Astrocyte (in vitro differentiated cells and primary cell): ENCODE data around the gene UGT1A5. TPM values are rescaled to one million over a fixed set of nuclear protein-coding genes. Genes with fewer than 3 reads are reported as not detected.

Experiments
- DNase-seq: peaks from one replicate; pipeline ENCODE4 v3.0.0-alpha.2; 2010; ENCODE audit warnings: low read depth
- FAIRE-seq: peaks from 2 replicates; lab custom pipeline; 2011; peaks lifted over from hg19 to GRCh38; lab: Jason Lieb, UNC
- H2AFZ ChIP-seq: 2 replicates; pipeline ENCODE4 v1.6.0; 2012; ENCODE audit warnings: low read depth, low read length, inconsistent platforms
- H3K27ac ChIP-seq: 2 replicates; pipeline ENCODE4 v1.5.1; 2011; ENCODE audit warnings: low read depth, low read length, inconsistent platforms
- H3K27me3 ChIP-seq: 2 replicates; pipeline ENCODE4 v1.6.0; 2011; ENCODE audit warnings: low read length, inconsistent platforms; ENCODE audit not compliant: insufficient read depth
- H3K36me3 ChIP-seq: 2 replicates; pipeline ENCODE4 v1.5.1; 2011; ENCODE audit warnings: low read length, inconsistent platforms; ENCODE audit not compliant: insufficient read depth
- H3K4me1 ChIP-seq: 2 replicates; pipeline ENCODE4 v1.5.1; 2011; ENCODE audit warnings: low read length, inconsistent platforms; ENCODE audit not compliant: insufficient read depth
- H3K4me2 ChIP-seq: 2 replicates; pipeline ENCODE4 v1.6.0; 2012; ENCODE audit warnings: low read length, inconsistent platforms
- H3K4me3 ChIP-seq: 2 replicates; pipeline ENCODE4 v1.5.1; 2011; ENCODE audit warnings: low read depth, mild to moderate bottlenecking, low read length, inconsistent platforms; ENCODE audit not compliant: insufficient read depth
- H3K79me2 ChIP-seq: 2 replicates; pipeline ENCODE4 v1.6.0; 2012; ENCODE audit warnings: mild to moderate bottlenecking, low read length, inconsistent platforms; ENCODE audit not compliant: insufficient read depth
- H3K9ac ChIP-seq: 2 replicates; pipeline ENCODE4 v1.6.0; 2012; ENCODE audit warnings: mild to moderate bottlenecking, low read length, inconsistent platforms
- H3K9me3 ChIP-seq: 2 replicates; pipeline ENCODE4 v1.5.1; 2012; ENCODE audit warnings: low read depth, mild to moderate bottlenecking, low read length, inconsistent platforms; ENCODE audit not compliant: insufficient read depth
- H4K20me1 ChIP-seq: 2 replicates; pipeline ENCODE4 v1.6.0; 2012; ENCODE audit warnings: low read length, inconsistent platforms; ENCODE audit not compliant: insufficient read depth
- H3K27ac Mint-ChIP-seq: one replicate; pipeline ENCODE4 v1.8.0; 2021; ENCODE audit warnings: mild to moderate bottlenecking, mixed read lengths; ENCODE audit not compliant: unreplicated experiment
- H3K27me3 Mint-ChIP-seq: one replicate; pipeline ENCODE4 v1.8.0; 2021; ENCODE audit warnings: low read depth, mixed read lengths; ENCODE audit not compliant: unreplicated experiment
- H3K36me3 Mint-ChIP-seq: one replicate; pipeline ENCODE4 v1.8.0; 2021; ENCODE audit warnings: low read depth, mixed read lengths; ENCODE audit not compliant: unreplicated experiment
- H3K4me1 Mint-ChIP-seq: one replicate; pipeline ENCODE4 v1.8.0; 2021; ENCODE audit warnings: low read depth, mixed read lengths; ENCODE audit not compliant: unreplicated experiment
- H3K4me3 Mint-ChIP-seq: one replicate; pipeline ENCODE4 v1.8.0; 2021; ENCODE audit warnings: mild to moderate bottlenecking, moderate library complexity, mixed read lengths; ENCODE audit not compliant: unreplicated experiment
- H3K9me3 Mint-ChIP-seq: one replicate; pipeline ENCODE4 v1.8.0; 2021; ENCODE audit warnings: mild to moderate bottlenecking, mixed read lengths; ENCODE audit not compliant: unreplicated experiment
- EZH2 ChIP-seq: IDR thresholded peaks from 2 replicates; pipeline ENCODE4 v1.6.1; 2012; ENCODE audit warnings: mild to moderate bottlenecking, low read length, inconsistent platforms; ENCODE audit not compliant: insufficient read depth
- total RNA-seq: library from RNA; stranded (reverse); gene quantifications from 2 replicates; pipeline ENCODE4 v1.2.1, GENCODE V29; 2021
- TF ChIP-seq, protein P1 (sequence below): IDR thresholded peaks from 2 replicates; pipeline ENCODE4 v1.5.1; 2011; ENCODE audit warnings: low read depth, mild to moderate bottlenecking, inconsistent platforms, low read length, moderate library complexity; ENCODE audit not compliant: insufficient read depth

Gene UGT1A5
- total RNA-seq, 1 donor from 2014 or later = not detected

DNA sequence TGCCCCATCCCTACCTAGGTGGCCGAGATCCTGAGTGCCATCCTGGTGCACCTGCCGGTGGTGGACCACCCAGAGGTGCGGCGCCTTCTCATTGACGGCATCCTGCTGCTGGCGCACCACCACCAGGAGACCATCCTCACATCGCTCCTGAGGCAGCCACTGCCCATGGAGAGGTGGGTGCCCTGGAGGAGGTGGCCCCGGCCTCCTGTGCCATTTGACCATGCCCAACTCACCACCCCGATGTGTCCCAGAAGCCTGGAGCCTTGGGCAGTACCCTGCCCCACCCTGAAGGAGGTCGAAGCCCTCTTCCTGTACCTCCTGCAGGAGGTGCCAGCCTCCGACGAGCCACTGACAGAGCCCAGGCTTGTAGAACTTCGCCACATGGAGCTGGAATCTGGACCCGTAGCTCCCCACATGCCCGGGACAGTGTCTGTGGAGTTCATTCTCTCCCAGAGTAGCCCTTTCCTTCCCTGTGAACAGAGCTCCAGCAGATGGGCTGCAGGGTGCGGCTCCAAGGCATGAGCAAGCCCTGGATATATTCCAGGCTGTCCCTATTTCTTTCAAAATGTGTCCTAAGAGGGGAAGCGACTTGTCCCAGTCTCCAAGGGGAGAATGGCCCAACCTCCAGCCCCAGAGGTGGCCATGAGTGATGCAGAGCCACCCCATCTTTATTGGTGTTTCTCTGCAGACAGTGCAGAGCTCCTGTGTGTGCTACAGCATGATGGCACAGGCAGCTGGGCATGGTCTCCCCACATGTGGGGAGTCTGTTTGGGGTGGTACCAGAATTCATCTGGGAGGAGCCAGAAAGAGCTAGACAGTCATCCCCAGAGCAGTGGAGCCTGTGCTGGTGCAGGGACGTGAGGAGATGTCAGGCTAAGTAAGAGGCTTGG, 107.4 kb downstream of the UGT1A5 start:
- Histone ChIP-seq H3K4me3 (no peak overlapping the region), H3K36me3 (no peaks in the 10 kb centered on the region), H3K9ac (no peak overlapping the region), H3K4me1 (no peaks in the 10 kb centered on the region), H3K4me2 (no peak overlapping the region), H3K27me3 (no peaks in the 10 kb centered on the region), H3K79me2 (no peaks in the 10 kb centered on the region), H3K9me3 (no peaks in the 10 kb centered on the region), H2AFZ (no peak overlapping the region), H3K27ac (no peak overlapping the region), H4K20me1 (no peaks in the 10 kb centered on the region)
- H3K4me1 Mint-ChIP-seq = no peaks in the 10 kb centered on the region
- no peaks in the 10 kb centered on the region for H3K9me3 Mint-ChIP-seq
- H3K4me3 Mint-ChIP-seq = no peak overlapping the region
- FAIRE-seq (no peak), DNase-seq (no peak)
- H3K27me3 Mint-ChIP-seq = peaks cover 22% of the 10 kb centered on the region
- TF ChIP-seq, protein P1, sequence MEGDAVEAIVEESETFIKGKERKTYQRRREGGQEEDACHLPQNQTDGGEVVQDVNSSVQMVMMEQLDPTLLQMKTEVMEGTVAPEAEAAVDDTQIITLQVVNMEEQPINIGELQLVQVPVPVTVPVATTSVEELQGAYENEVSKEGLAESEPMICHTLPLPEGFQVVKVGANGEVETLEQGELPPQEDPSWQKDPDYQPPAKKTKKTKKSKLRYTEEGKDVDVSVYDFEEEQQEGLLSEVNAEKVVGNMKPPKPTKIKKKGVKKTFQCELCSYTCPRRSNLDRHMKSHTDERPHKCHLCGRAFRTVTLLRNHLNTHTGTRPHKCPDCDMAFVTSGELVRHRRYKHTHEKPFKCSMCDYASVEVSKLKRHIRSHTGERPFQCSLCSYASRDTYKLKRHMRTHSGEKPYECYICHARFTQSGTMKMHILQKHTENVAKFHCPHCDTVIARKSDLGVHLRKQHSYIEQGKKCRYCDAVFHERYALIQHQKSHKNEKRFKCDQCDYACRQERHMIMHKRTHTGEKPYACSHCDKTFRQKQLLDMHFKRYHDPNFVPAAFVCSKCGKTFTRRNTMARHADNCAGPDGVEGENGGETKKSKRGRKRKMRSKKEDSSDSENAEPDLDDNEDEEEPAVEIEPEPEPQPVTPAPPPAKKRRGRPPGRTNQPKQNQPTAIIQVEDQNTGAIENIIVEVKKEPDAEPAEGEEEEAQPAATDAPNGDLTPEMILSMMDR = no peak
- no peak for TF ChIP-seq EZH2
- no peak overlapping the region for H3K27ac Mint-ChIP-seq
- H3K36me3 Mint-ChIP-seq = no peaks in the 10 kb centered on the region

DNA sequence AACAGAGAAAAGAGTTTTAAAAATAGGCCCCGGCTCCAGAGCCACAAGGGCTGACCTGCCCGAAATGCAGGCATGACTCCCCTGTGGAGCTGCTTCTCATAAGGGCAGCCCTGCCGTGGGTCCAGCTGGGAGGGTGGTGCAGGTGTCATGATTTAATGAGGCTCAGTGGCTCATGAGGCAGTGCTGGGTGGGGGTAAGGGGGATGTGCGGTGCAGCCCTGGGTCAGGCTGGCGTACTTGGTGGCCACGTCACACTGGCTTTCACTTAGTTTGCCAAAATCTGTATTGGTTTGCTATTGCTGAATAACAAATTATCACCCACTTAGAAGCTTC, 108.0 kb downstream of the UGT1A5 start:
- Mint-ChIP-seq H3K4me1 (no peaks in the 10 kb centered on the region), H3K27ac (no peak overlapping the region), H3K27me3 (peaks cover 22% of the 10 kb centered on the region), H3K4me3 (no peak overlapping the region), H3K9me3 (no peaks in the 10 kb centered on the region), H3K36me3 (no peaks in the 10 kb centered on the region)
- Histone ChIP-seq H3K36me3 (no peaks in the 10 kb centered on the region), H3K4me2 (no peak overlapping the region), H3K79me2 (no peaks in the 10 kb centered on the region), H3K9ac (no peak overlapping the region), H3K27me3 (no peaks in the 10 kb centered on the region), H3K4me3 (no peak overlapping the region), H3K9me3 (no peaks in the 10 kb centered on the region), H3K4me1 (no peaks in the 10 kb centered on the region), H2AFZ (no peak overlapping the region), H4K20me1 (no peaks in the 10 kb centered on the region), H3K27ac (no peak overlapping the region)
- TF ChIP-seq, protein P1 = no peak
- no peak for TF ChIP-seq EZH2
- FAIRE-seq = no peak
- DNase-seq = no peak

DNA sequence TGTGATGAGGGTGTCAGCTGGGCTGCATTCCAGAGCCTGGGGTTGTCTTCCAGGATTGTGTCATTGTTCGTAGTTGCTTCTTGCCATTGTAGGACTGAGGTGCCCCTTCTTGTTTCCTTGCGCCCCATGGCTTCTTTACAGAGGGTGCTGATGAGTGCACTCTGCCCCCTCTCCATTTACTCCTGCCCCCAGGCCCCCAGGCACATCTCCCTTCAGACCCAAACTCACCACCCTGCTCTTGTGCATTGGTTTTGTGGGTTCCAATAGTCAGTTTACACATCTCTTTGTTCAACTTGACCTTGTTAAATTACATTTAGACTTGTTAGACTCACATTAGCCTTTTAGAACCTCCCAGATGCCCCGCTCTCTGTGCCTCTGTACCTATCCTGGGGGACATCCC, 108.5 kb downstream of the UGT1A5 start:
- Histone ChIP-seq H3K36me3 (no peaks in the 10 kb centered on the region), H2AFZ (no peak overlapping the region), H3K79me2 (no peaks in the 10 kb centered on the region), H3K9ac (no peak overlapping the region), H3K4me2 (no peak overlapping the region), H3K4me1 (no peaks in the 10 kb centered on the region), H4K20me1 (no peaks in the 10 kb centered on the region), H3K27me3 (no peaks in the 10 kb centered on the region), H3K4me3 (no peak overlapping the region), H3K9me3 (no peaks in the 10 kb centered on the region), H3K27ac (no peak overlapping the region)
- H3K36me3 Mint-ChIP-seq = no peaks in the 10 kb centered on the region
- no peak for TF ChIP-seq EZH2
- TF ChIP-seq, protein P1 = no peak
- no peak overlapping the region for H3K4me3 Mint-ChIP-seq
- H3K27ac Mint-ChIP-seq = no peak overlapping the region
- peaks cover 22% of the 10 kb centered on the region for H3K27me3 Mint-ChIP-seq
- FAIRE-seq = no peak
- no peaks in the 10 kb centered on the region for H3K4me1 Mint-ChIP-seq
- H3K9me3 Mint-ChIP-seq = no peaks in the 10 kb centered on the region
- no peak for DNase-seq
